Breast epithelium (tissue), 4 donors: ENCODE results near the gene PPIP5K2. TPM values are rescaled to one million over a fixed set of nuclear protein-coding genes. Genes with fewer than 3 reads are reported as not detected.

Experiments
- DNase-seq, 2 donors: peaks; one replicate each; pipeline ENCODE4 v3.0.0-alpha.2; 2019; ENCODE audit warnings: low spot score in 2 of 2
- H3K27ac ChIP-seq, 2 donors: fragments of 200-600 bp; sonication (generic) in 1 of 2; one replicate each; pipeline ENCODE4 v1.5.1; 2016 to 2019; ENCODE audit warnings: mild to moderate bottlenecking in 1 of 2
- H3K27me3 ChIP-seq, 2 donors: fragments of 200-600 bp; sonication (generic) in 1 of 2; one replicate each; pipeline versions ENCODE4 v1.5.1 to v1.6.0; 2017 to 2019; ENCODE audit warnings: control low read depth in 1 of 2, mild to moderate bottlenecking in 1 of 2
- H3K36me3 ChIP-seq: fragments of 200-600 bp; one replicate; pipeline ENCODE4 v1.5.1; 2019
- H3K4me1 ChIP-seq, 2 donors: fragments of 200-600 bp; sonication (generic); one replicate each; pipeline ENCODE4 v1.5.1; 2016 to 2019; ENCODE audit warnings: control low read depth in 1 of 2
- H3K4me3 ChIP-seq, 3 donors: fragments of 200-600 bp; sonication (generic); 1 replicate in 2 of 3; 2 replicates in 1 of 3; pipeline ENCODE4 v1.5.1; 2016 to 2019; ENCODE audit warnings: mild to moderate bottlenecking in 3 of 3, moderate library complexity in 2 of 3
- H3K9me3 ChIP-seq, 2 donors: fragments of 200-600 bp; sonication (generic) in 1 of 2; one replicate each; pipeline ENCODE4 v1.5.1; 2016 to 2019; ENCODE audit warnings: control low read depth in 1 of 2
- CTCF ChIP-seq, 3 donors: fragments of 450-650 bp; IDR thresholded peaks; one replicate each; pipeline ENCODE4 v1.5.1; 2016 to 2017; ENCODE audit warnings: antibody characterized with exemption in 3 of 3, mild to moderate bottlenecking in 3 of 3, moderate library complexity in 3 of 3
- POLR2A ChIP-seq: fragments of 450-650 bp; IDR thresholded peaks from one replicate; pipeline ENCODE4 v1.6.1; 2016; ENCODE audit warnings: antibody characterized with exemption, mild to moderate bottlenecking, moderate library complexity
- POLR2AphosphoS5 ChIP-seq, 3 donors: sonication (generic); formaldehyde crosslinking; IDR thresholded peaks; one replicate each; pipeline ENCODE4 v1.6.1; 2017; ENCODE audit warnings: antibody characterized with exemption in 3 of 3
- intact Hi-C: fragments of 100-400 bp; cut with DNase I; formaldehyde crosslinking; loops from one replicate; pipeline ENCODE4 v1.15.1; 2023; ENCODE audit warnings: low total_unique reads
- total RNA-seq, 3 donors: library from RNA; depleted of rRNA; stranded (reverse); fragments of >200 nt; gene quantifications; one replicate each; pipeline ENCODE4 v1.1.0, GENCODE V29; 2016

The PPIP5K2 gene
- total RNA-seq, 3 donors from 2014 or later = 42.7 to 69.1 (median 43.9) TPM

- Histone ChIP-seq H3K27me3 (no peaks in the 10 kb centered on the region), H3K36me3 (no peaks in the 10 kb centered on the region), H3K9me3 (no peaks in the 10 kb centered on the region), H3K4me3 (no peak overlapping the region), H3K27ac (no peak overlapping the region), H3K4me1 (no peaks in the 10 kb centered on the region)
- intact Hi-C loops = no loop called here
- no peak for TF ChIP-seq POLR2A
- no peak for TF ChIP-seq POLR2AphosphoS5 (IDR thresholded peaks at IDR 0.05)
- TF ChIP-seq CTCF (IDR thresholded peaks at IDR 0.05) = no peak
- no peak for DNase-seq
Measured at GRCh38 chr5:103111468-103111867, 8.6 kb upstream of the PPIP5K2 start.

DNA sequence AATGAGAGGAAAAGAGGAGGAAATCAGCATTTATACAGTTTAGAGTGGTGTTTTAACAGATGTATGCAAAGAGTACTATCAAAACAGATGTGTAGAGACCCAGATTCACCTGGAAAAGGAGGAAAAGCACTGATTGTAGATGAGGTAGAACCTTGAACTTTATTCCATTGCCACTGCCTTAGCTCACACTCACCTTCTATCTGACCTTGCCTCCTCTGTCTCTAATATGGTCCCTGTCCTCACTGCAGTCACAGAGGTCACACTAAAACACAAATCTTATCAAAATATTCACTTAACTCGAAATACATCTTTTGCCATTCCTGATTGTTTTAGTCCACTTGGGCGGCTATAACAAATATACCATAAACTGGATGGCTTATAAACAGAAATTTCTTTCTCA lies 7.2 kb upstream of the PPIP5K2 start:
- no peaks in the 10 kb centered on the region for H3K36me3 ChIP-seq
- no peaks in the 10 kb centered on the region for H3K4me1 ChIP-seq
- H3K27ac ChIP-seq = no peak overlapping the region
- intact Hi-C loops = no loop called here
- DNase-seq = no peak
- H3K4me3 ChIP-seq = no peak overlapping the region
- H3K9me3 ChIP-seq = no peaks in the 10 kb centered on the region
- H3K27me3 ChIP-seq = no peaks in the 10 kb centered on the region
- TF ChIP-seq CTCF (IDR thresholded peaks at IDR 0.05) (no peak), POLR2A (no peak), POLR2AphosphoS5 (IDR thresholded peaks at IDR 0.05) (no peak)

DNA sequence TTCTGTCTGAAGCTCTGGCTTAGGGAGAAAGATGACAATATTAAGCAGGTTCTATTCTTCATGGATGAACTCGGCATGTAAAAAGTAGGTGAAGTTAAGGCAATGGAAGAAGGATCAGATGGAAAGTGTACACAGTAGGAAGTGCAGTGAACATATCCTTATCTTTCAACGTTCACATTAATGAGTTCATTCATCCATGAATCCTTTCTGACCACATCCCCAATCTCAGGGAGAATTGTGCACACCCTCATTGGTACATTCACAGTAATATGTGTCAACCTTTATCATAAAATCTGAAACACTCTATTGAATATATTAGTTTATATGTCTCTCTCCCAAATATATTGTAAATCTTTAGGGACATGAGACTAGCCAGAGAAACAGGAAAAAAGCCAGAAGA lies 5.7 kb upstream of the PPIP5K2 start:
- Histone ChIP-seq H3K27me3 (no peaks in the 10 kb centered on the region), H3K4me3 (no peak overlapping the region), H3K36me3 (no peaks in the 10 kb centered on the region), H3K9me3 (no peaks in the 10 kb centered on the region), H3K4me1 (peaks cover 0 to 3% of the 10 kb centered on the region in 2 donors), H3K27ac (no peak overlapping the region)
- no peak for DNase-seq
- intact Hi-C loops = no loop called here
- TF ChIP-seq CTCF (IDR thresholded peaks at IDR 0.05) = no peak
- TF ChIP-seq POLR2AphosphoS5 (IDR thresholded peaks at IDR 0.05) = no peak
- TF ChIP-seq POLR2A = no peak

GRCh38 chr5:103117471-103117991 lies 2.6 kb upstream of the PPIP5K2 start:
- Histone ChIP-seq H3K4me3 (no peak overlapping the region), H3K36me3 (no peaks in the 10 kb centered on the region), H3K27ac (no peak overlapping the region), H3K27me3 (no peaks in the 10 kb centered on the region), H3K9me3 (no peaks in the 10 kb centered on the region), H3K4me1 (peaks cover 0 to 13% of the 10 kb centered on the region in 2 donors)
- intact Hi-C loops = no loop called here
- TF ChIP-seq CTCF (IDR thresholded peaks at IDR 0.05) (no peak), POLR2AphosphoS5 (IDR thresholded peaks at IDR 0.05) (no peak), POLR2A (no peak)
- DNase-seq = no peak

DNA sequence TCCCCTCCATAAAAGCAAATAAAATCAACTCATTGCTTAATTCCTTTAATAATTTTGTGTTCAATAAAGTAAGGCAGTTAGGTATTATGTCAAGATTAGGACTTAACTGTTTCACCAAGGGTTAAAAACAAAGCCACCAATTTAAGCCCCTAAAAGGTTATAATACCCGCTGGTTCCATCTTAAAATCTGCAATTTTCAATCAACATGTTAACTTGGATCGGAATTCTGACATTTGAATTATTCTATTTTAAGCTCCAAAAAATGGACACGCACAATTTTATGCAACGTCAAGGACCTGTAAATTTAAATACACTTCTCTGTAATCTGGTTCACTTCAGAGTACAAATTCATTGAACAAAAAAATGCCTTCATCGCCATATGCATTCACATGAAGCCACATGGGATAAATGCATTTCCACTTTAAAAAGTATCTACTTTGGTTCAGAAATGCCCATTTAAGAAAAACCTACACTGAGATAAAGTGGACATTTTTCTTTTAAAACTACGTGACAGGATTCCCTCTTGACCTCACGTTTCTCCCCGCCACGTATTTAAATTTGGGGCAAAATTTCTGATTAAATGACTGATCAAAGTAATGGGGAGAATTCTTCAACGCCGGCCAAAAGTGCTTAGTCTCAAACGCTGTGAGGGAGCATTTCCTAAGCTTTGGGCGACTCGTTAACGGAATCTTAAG lies 884 bp upstream of the PPIP5K2 start:
- no peak for DNase-seq
- peak overlapping the region; percentile 81 to 85 (median 84) for H3K4me3 ChIP-seq
- intact Hi-C loops = no loop called here
- H3K9me3 ChIP-seq = no peaks in the 10 kb centered on the region
- TF ChIP-seq POLR2A = no peak
- no peak for TF ChIP-seq CTCF (IDR thresholded peaks at IDR 0.05)
- TF ChIP-seq POLR2AphosphoS5 (IDR thresholded peaks at IDR 0.05) = no peak
- H3K36me3 ChIP-seq = no peaks in the 10 kb centered on the region
- no peaks in the 10 kb centered on the region for H3K27me3 ChIP-seq
- H3K27ac ChIP-seq = peak overlapping the region; percentile 94 to 96
- H3K4me1 ChIP-seq = peaks cover 0 to 18% of the 10 kb centered on the region in 2 donors
